ENCODE measurements around the gene SORCS1. TPM values are rescaled to one million over a fixed set of nuclear protein-coding genes. Genes with fewer than 3 reads are reported as not detected.

SORCS1 gene
- total RNA-seq, 1 donor from 2014 or later = 13.6 TPM

- DNase-seq (ENCODE audit: low spot score, unreplicated experiment) = no peak
- Mint-ChIP-seq H3K4me1 (ENCODE audit: low read depth) (peaks cover 28% of the 10 kb centered on the region), H3K27ac (no peak overlapping the region), H3K36me3 (ENCODE audit: insufficient read depth) (peaks cover 1% of the 10 kb centered on the region), H3K9me3 (ENCODE audit: low read depth) (no peaks in the 10 kb centered on the region), H3K27me3 (no peaks in the 10 kb centered on the region), H3K4me3 (ENCODE audit: low read depth) (no peak overlapping the region)
- TF ChIP-seq CTCF (IDR thresholded peaks at IDR 0.05; ENCODE audit: unreplicated experiment) = no peak
Measured at GRCh38 chr10:107022600-107023354, 141.7 kb downstream of the SORCS1 start.

- Mint-ChIP-seq H3K36me3 (ENCODE audit: insufficient read depth) (peaks cover 3% of the 10 kb centered on the region), H3K4me3 (ENCODE audit: low read depth) (no peak overlapping the region), H3K27me3 (no peaks in the 10 kb centered on the region), H3K9me3 (ENCODE audit: low read depth) (peaks cover 4% of the 10 kb centered on the region), H3K4me1 (ENCODE audit: low read depth) (peaks cover 19% of the 10 kb centered on the region), H3K27ac (no peak overlapping the region)
- no peak for TF ChIP-seq CTCF (IDR thresholded peaks at IDR 0.05; ENCODE audit: unreplicated experiment)
- no peak for DNase-seq (ENCODE audit: low spot score, unreplicated experiment)
Measured at GRCh38 chr10:107019154-107019553, 145.4 kb downstream of the SORCS1 start.

- peaks cover 3% of the 10 kb centered on the region for H3K36me3 Mint-ChIP-seq (ENCODE audit: insufficient read depth)
- no peaks in the 10 kb centered on the region for H3K27me3 Mint-ChIP-seq
- H3K4me1 Mint-ChIP-seq (ENCODE audit: low read depth) = peaks cover 22% of the 10 kb centered on the region
- no peak for TF ChIP-seq CTCF (IDR thresholded peaks at IDR 0.05; ENCODE audit: unreplicated experiment)
- peak overlapping the region; percentile 81 for H3K27ac Mint-ChIP-seq
- H3K4me3 Mint-ChIP-seq (ENCODE audit: low read depth) = no peak overlapping the region
- no peak for DNase-seq (ENCODE audit: low spot score, unreplicated experiment)
- peaks cover 4% of the 10 kb centered on the region for H3K9me3 Mint-ChIP-seq (ENCODE audit: low read depth)
Measured at GRCh38 chr10:107013258-107014006, 151.1 kb downstream of the SORCS1 start.

- Mint-ChIP-seq H3K9me3 (ENCODE audit: low read depth) (peaks cover 4% of the 10 kb centered on the region), H3K36me3 (ENCODE audit: insufficient read depth) (peaks cover 2% of the 10 kb centered on the region), H3K27ac (no peak overlapping the region), H3K4me3 (ENCODE audit: low read depth) (no peak overlapping the region), H3K27me3 (no peaks in the 10 kb centered on the region), H3K4me1 (ENCODE audit: low read depth) (peaks cover 22% of the 10 kb centered on the region)
- DNase-seq (ENCODE audit: low spot score, unreplicated experiment) = no peak
- no peak for TF ChIP-seq CTCF (IDR thresholded peaks at IDR 0.05; ENCODE audit: unreplicated experiment)
Measured at GRCh38 chr10:107011992-107012391, 152.5 kb downstream of the SORCS1 start.

- no peak overlapping the region for H3K27ac Mint-ChIP-seq
- no peak for TF ChIP-seq CTCF (IDR thresholded peaks at IDR 0.05; ENCODE audit: unreplicated experiment)
- H3K4me1 Mint-ChIP-seq (ENCODE audit: low read depth) = peaks cover 22% of the 10 kb centered on the region
- H3K9me3 Mint-ChIP-seq (ENCODE audit: low read depth) = no peaks in the 10 kb centered on the region
- no peak overlapping the region for H3K4me3 Mint-ChIP-seq (ENCODE audit: low read depth)
- no peaks in the 10 kb centered on the region for H3K36me3 Mint-ChIP-seq (ENCODE audit: insufficient read depth)
- H3K27me3 Mint-ChIP-seq = no peaks in the 10 kb centered on the region
- DNase-seq (ENCODE audit: low spot score, unreplicated experiment) = no peak
Measured at GRCh38 chr10:107011105-107011504, 153.4 kb downstream of the SORCS1 start.
